GM04504 (cell line): ENCODE data around the gene ST6GALNAC3.
"Not testable (repeated sequence)": the region's sequence is repeated elsewhere in the genome, so short reads cannot be mapped to it uniquely, and the experiment has no call there.

Experiments
- DNase-seq: peaks from one replicate; pipeline ENCODE4 v3.0.0-alpha.2; 2012; ENCODE audit warnings: low read depth

ST6GALNAC3 gene

GRCh38 chr1:76341816-76342215 lies 267.3 kb downstream of the ST6GALNAC3 start:
- not testable (repeated sequence) for DNase-seq

GRCh38 chr1:76343356-76343755 lies 268.8 kb downstream of the ST6GALNAC3 start:
- no peak for DNase-seq

GRCh38 chr1:76351655-76352054 lies 277.1 kb downstream of the ST6GALNAC3 start:
- DNase-seq = no peak

- no peak for DNase-seq
Measured at GRCh38 chr1:76352741-76353435, 278.3 kb downstream of the ST6GALNAC3 start.

GRCh38 chr1:76354236-76354635 lies 279.7 kb downstream of the ST6GALNAC3 start:
- DNase-seq = no peak

GRCh38 chr1:76366726-76367125 lies 292.2 kb downstream of the ST6GALNAC3 start:
- DNase-seq = no peak

- no peak for DNase-seq
Measured at GRCh38 chr1:76371941-76372340, 297.4 kb downstream of the ST6GALNAC3 start.

- no peak for DNase-seq
Measured at GRCh38 chr1:76374086-76374485, 299.5 kb downstream of the ST6GALNAC3 start.

GRCh38 chr1:76377247-76377646 lies 302.7 kb downstream of the ST6GALNAC3 start:
- no peak for DNase-seq

- no peak for DNase-seq
Measured at GRCh38 chr1:76379506-76379905, 305.0 kb downstream of the ST6GALNAC3 start.

- no peak for DNase-seq
Measured at GRCh38 chr1:76381450-76382097, 307.0 kb downstream of the ST6GALNAC3 start.

- no peak for DNase-seq
Measured at GRCh38 chr1:76388261-76388660, 313.7 kb downstream of the ST6GALNAC3 start.

- DNase-seq = no peak
Measured at GRCh38 chr1:76390456-76390855, 315.9 kb downstream of the ST6GALNAC3 start.

- no peak for DNase-seq
Measured at GRCh38 chr1:76395059-76395458, 320.5 kb downstream of the ST6GALNAC3 start.

GRCh38 chr1:76402128-76402527 lies 327.6 kb downstream of the ST6GALNAC3 start:
- no peak for DNase-seq

- DNase-seq = no peak
Measured at GRCh38 chr1:76408303-76408702, 333.8 kb downstream of the ST6GALNAC3 start.

GRCh38 chr1:76410499-76410898 lies 336.0 kb downstream of the ST6GALNAC3 start:
- DNase-seq = no peak

GRCh38 chr1:76418531-76418930 lies 344.0 kb downstream of the ST6GALNAC3 start:
- DNase-seq = no peak

GRCh38 chr1:76419603-76420002 lies 345.1 kb downstream of the ST6GALNAC3 start:
- no peak for DNase-seq

GRCh38 chr1:76425201-76426145 lies 350.9 kb downstream of the ST6GALNAC3 start:
- DNase-seq = no peak

GRCh38 chr1:76426606-76427005 lies 352.1 kb downstream of the ST6GALNAC3 start:
- DNase-seq = no peak

- no peak for DNase-seq
Measured at GRCh38 chr1:76428028-76428427, 353.5 kb downstream of the ST6GALNAC3 start.

- no peak for DNase-seq
Measured at GRCh38 chr1:76430531-76430930, 356.0 kb downstream of the ST6GALNAC3 start.
